ENCODE measurements around the gene SNX30. TPM values are rescaled to one million over a fixed set of nuclear protein-coding genes. Genes with fewer than 3 reads are reported as not detected.

The SNX30 gene
- total RNA-seq, 1 donor from 2014 or later, result 12.7 TPM

GRCh38 chr9:112786829-112787520 is 36.4 kb downstream of the SNX30 start:
- no peaks in the 10 kb centered on the region for H3K9me3 Mint-ChIP-seq
- H3K27ac Mint-ChIP-seq, result no peak overlapping the region
- H3K36me3 Mint-ChIP-seq, result no peaks in the 10 kb centered on the region
- peaks cover 14% of the 10 kb centered on the region for H3K4me1 Mint-ChIP-seq
- no peaks in the 10 kb centered on the region for H3K27me3 Mint-ChIP-seq (ENCODE audit: low read depth)
- H3K4me3 Mint-ChIP-seq, result no peak overlapping the region
- DNase-seq (ENCODE audit: low spot score in 2 of 2, unreplicated experiment in 2 of 2), result no peak
- no peak for TF ChIP-seq CTCF (IDR thresholded peaks at IDR 0.05; ENCODE audit: unreplicated experiment)

DNA sequence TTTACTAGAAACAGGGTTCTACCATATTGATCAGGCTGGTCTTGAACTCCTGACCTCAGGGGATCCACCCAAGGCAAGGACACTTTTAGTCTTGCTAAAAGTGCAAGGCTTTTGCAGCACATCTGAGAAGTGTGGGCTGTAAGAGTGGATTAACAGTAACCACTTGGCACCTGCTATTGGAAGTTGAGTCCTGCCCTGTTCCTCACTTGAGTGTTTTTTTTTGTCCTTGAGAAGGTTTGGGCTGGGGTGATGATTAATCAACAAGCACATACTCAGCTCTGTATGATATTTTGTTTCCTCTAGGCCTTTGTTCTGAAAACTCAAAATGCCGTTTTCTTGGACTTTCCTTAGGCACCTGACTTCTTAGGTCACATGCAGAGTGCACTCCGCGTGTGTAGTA is 37.4 kb downstream of the SNX30 start:
- H3K4me3 Mint-ChIP-seq, result no peak overlapping the region
- no peak for TF ChIP-seq CTCF (IDR thresholded peaks at IDR 0.05; ENCODE audit: unreplicated experiment)
- DNase-seq (ENCODE audit: low spot score in 2 of 2, unreplicated experiment in 2 of 2), result no peak
- H3K27ac Mint-ChIP-seq, result no peak overlapping the region
- H3K9me3 Mint-ChIP-seq, result no peaks in the 10 kb centered on the region
- no peaks in the 10 kb centered on the region for H3K36me3 Mint-ChIP-seq
- H3K4me1 Mint-ChIP-seq, result peaks cover 14% of the 10 kb centered on the region
- no peaks in the 10 kb centered on the region for H3K27me3 Mint-ChIP-seq (ENCODE audit: low read depth)

DNA sequence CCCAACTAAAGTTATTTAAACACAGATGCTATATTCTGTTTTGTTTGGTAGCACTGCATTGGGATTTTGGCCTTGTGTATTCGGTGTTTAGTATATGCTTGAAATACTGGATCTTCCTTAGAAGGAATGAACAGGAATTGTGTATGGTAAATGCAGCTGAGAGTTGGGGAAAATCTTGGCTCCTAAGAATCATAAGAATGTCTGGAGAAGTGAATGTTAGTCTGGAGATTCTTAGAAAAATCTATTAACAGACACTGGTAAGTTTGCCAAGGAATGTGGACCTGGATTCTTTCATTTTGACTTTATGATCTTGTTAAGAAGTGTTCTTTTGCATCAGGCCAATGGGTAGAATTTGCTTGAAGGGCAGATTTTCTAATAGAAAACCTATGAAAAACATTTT is 38.9 kb downstream of the SNX30 start:
- Mint-ChIP-seq H3K36me3 (no peaks in the 10 kb centered on the region), H3K4me3 (no peak overlapping the region), H3K4me1 (peaks cover 11% of the 10 kb centered on the region), H3K27ac (peak overlapping the region; percentile 79), H3K9me3 (no peaks in the 10 kb centered on the region), H3K27me3 (ENCODE audit: low read depth) (no peaks in the 10 kb centered on the region)
- TF ChIP-seq CTCF (IDR thresholded peaks at IDR 0.05; ENCODE audit: unreplicated experiment), result no peak
- no peak for DNase-seq (ENCODE audit: low spot score in 2 of 2, unreplicated experiment in 2 of 2)

DNA sequence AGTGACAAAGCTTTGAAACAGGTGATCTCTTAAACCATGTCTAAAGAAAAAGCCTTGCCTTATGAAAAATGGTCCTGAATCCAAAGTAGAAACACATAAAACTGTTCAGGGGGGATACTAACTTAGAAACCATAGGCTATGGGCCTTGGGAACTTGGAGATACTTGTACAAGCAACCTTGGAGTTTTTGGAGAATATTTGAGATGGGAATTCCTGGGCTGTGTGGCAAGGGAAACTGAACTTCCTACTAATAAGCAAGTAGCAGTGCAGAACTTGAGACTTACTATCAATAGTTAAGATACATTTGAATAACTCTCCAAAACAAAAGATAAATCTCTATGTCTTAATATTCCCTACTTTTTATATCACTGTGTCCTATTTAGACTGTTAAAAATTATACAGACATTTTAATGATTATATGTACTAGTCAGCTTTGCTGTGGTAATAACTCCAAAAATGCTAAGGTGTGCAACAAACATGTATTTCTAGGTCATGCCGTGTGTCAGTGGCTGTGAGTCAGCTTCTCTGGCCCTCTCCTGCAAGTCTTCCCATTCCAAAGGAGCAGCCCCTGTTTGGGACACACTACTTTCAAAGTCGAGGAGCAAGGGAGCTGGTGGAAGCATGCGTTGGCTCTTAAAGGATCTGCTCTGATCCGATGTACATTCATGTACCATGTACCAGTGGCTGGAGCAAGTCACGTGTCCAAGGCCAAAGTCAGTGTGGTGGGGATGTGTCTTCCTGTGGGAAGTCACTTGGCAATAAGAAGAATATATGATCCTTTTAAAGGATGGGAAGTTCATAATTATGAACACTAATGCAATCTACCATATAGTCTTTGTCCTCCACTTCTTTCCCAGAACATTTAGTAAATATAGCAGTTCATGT is 39.6 kb downstream of the SNX30 start:
- peaks cover 7% of the 10 kb centered on the region for H3K4me1 Mint-ChIP-seq
- no peaks in the 10 kb centered on the region for H3K27me3 Mint-ChIP-seq (ENCODE audit: low read depth)
- peak overlapping the region; percentile 79 for H3K27ac Mint-ChIP-seq
- no peak for DNase-seq (ENCODE audit: low spot score in 2 of 2, unreplicated experiment in 2 of 2)
- no peak for TF ChIP-seq CTCF (IDR thresholded peaks at IDR 0.05; ENCODE audit: unreplicated experiment)
- H3K4me3 Mint-ChIP-seq, result no peak overlapping the region
- no peaks in the 10 kb centered on the region for H3K9me3 Mint-ChIP-seq
- no peaks in the 10 kb centered on the region for H3K36me3 Mint-ChIP-seq

DNA sequence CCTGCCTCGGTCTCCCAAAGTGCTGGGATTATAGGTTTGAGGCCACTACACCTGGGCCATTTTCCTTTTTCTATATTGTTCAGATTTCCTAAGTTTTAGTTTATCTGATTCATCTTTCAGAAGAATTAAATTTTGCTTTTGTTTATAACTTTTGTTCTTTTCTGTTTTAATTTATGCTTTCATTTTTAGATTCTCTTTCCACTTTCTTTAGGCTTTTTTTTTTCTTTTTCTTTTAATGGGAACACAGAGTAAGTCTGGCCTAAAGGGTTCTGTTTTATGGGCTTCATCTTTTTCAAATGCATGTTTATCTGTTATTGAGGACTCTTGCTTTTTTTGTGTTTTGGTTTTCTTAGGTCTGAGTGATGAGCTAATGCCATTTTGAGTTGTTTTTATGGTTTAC is 42.1 kb downstream of the SNX30 start:
- Mint-ChIP-seq H3K4me1 (peaks cover 25% of the 10 kb centered on the region), H3K27me3 (ENCODE audit: low read depth) (no peaks in the 10 kb centered on the region), H3K4me3 (no peak overlapping the region), H3K9me3 (no peaks in the 10 kb centered on the region), H3K36me3 (no peaks in the 10 kb centered on the region), H3K27ac (no peak overlapping the region)
- DNase-seq (ENCODE audit: low spot score in 2 of 2, unreplicated experiment in 2 of 2), result no peak
- TF ChIP-seq CTCF (IDR thresholded peaks at IDR 0.05; ENCODE audit: unreplicated experiment), result no peak
